ENCODE data around the gene GORASP2.

Gene GORASP2

DNA sequence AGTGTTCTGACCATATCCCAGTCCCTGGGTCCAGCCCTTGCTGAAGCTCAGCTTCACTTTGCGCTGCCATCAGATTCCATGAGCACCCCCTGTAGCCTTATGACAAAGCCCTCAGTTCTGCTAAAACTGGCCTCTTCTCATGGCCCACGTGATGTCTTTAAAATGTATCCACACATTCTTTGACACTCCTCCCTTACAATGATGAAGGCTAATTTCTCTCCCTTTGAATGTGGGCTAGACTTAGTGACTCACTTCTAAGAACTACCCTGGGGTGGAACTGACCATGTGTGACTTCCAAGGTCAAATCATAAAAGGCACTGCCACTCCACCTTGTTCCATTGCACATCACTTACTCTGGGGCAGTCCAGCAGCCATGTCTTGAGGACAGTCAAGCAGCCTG, 45.4 kb upstream of the GORASP2 start:
- Histone ChIP-seq H3K27ac (ENCODE audit: low read depth, low read length, poor library complexity, severe bottlenecking) (no peak overlapping the region), H2AFZ (ENCODE audit: low read length) (no peak overlapping the region), H3K9me2 (ENCODE audit: low read depth, low read length) (no peaks in the 10 kb centered on the region), H3K4me2 (ENCODE audit: low read length) (no peak overlapping the region), H3K27me3 (ENCODE audit: insufficient read depth, low read length) (no peaks in the 10 kb centered on the region), H3K9me3 (ENCODE audit: low read length) (no peaks in the 10 kb centered on the region), H4K20me1 (ENCODE audit: insufficient read depth, low read length) (no peaks in the 10 kb centered on the region), H3K79me2 (ENCODE audit: insufficient read depth, low read length) (no peaks in the 10 kb centered on the region), H3F3A (ENCODE audit: insufficient read depth, low read length) (no peaks in the 10 kb centered on the region), H3K4me3 (ENCODE audit: low read depth, low read length, poor library complexity, severe bottlenecking) (no peak overlapping the region), H3K4me1 (ENCODE audit: insufficient read depth, low read length, severe bottlenecking) (no peaks in the 10 kb centered on the region), H3K36me3 (ENCODE audit: insufficient read depth, low read length) (no peaks in the 10 kb centered on the region), H3K9ac (ENCODE audit: low read length) (no peak overlapping the region)
- TF ChIP-seq, protein P1, sequence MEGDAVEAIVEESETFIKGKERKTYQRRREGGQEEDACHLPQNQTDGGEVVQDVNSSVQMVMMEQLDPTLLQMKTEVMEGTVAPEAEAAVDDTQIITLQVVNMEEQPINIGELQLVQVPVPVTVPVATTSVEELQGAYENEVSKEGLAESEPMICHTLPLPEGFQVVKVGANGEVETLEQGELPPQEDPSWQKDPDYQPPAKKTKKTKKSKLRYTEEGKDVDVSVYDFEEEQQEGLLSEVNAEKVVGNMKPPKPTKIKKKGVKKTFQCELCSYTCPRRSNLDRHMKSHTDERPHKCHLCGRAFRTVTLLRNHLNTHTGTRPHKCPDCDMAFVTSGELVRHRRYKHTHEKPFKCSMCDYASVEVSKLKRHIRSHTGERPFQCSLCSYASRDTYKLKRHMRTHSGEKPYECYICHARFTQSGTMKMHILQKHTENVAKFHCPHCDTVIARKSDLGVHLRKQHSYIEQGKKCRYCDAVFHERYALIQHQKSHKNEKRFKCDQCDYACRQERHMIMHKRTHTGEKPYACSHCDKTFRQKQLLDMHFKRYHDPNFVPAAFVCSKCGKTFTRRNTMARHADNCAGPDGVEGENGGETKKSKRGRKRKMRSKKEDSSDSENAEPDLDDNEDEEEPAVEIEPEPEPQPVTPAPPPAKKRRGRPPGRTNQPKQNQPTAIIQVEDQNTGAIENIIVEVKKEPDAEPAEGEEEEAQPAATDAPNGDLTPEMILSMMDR (IDR thresholded peaks at IDR 0.05; ENCODE audit: low read length) = no peak
- TF ChIP-seq EZH2 (IDR thresholded peaks at IDR 0.05; ENCODE audit: borderline replicate concordance, low read length) = no peak

DNA sequence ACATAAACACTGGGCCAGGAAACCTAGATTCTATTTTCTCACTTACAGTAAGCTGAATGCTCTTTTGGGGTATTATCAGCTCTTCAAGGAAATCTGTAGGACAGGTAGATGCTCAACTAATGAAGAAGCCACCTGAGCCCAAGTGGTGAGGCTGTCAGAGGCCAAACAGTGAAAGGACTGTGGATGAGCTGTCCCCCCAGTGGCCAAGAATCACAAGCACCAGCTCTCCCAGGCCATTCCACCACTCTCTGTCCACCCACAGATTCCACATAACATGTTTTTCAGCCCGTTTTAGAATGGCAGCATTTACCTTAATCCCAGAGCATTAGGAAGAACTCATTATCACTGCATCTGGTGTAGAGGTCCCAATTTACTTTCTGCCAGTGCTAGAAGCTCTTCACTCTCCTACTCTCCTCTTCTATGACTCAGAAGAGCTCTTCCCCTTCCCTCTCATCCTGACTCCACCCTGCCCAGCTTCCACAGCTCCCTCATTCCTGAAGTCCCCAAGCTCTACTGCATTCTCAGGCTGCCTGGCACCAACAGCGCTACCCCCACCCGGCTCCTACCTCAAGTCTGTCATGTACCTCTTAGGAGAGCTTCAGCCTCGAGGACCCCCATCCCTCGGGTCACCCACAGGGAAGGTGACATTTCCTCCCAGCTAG, 43.8 kb upstream of the GORASP2 start:
- no peak overlapping the region for H3K9ac ChIP-seq (ENCODE audit: low read length)
- no peak overlapping the region for H2AFZ ChIP-seq (ENCODE audit: low read length)
- TF ChIP-seq, protein P1 (IDR thresholded peaks at IDR 0.05; ENCODE audit: low read length) = no peak
- no peak for TF ChIP-seq EZH2 (IDR thresholded peaks at IDR 0.05; ENCODE audit: borderline replicate concordance, low read length)
- no peaks in the 10 kb centered on the region for H3K9me2 ChIP-seq (ENCODE audit: low read depth, low read length)
- H3K79me2 ChIP-seq (ENCODE audit: insufficient read depth, low read length) = no peaks in the 10 kb centered on the region
- no peaks in the 10 kb centered on the region for H4K20me1 ChIP-seq (ENCODE audit: insufficient read depth, low read length)
- H3K4me1 ChIP-seq (ENCODE audit: insufficient read depth, low read length, severe bottlenecking) = no peaks in the 10 kb centered on the region
- no peaks in the 10 kb centered on the region for H3F3A ChIP-seq (ENCODE audit: insufficient read depth, low read length)
- H3K4me3 ChIP-seq (ENCODE audit: low read depth, low read length, poor library complexity, severe bottlenecking) = no peak overlapping the region
- H3K27ac ChIP-seq (ENCODE audit: low read depth, low read length, poor library complexity, severe bottlenecking) = no peak overlapping the region
- no peaks in the 10 kb centered on the region for H3K9me3 ChIP-seq (ENCODE audit: low read length)
- no peaks in the 10 kb centered on the region for H3K36me3 ChIP-seq (ENCODE audit: insufficient read depth, low read length)
- H3K4me2 ChIP-seq (ENCODE audit: low read length) = no peak overlapping the region
- H3K27me3 ChIP-seq (ENCODE audit: insufficient read depth, low read length) = no peaks in the 10 kb centered on the region

DNA sequence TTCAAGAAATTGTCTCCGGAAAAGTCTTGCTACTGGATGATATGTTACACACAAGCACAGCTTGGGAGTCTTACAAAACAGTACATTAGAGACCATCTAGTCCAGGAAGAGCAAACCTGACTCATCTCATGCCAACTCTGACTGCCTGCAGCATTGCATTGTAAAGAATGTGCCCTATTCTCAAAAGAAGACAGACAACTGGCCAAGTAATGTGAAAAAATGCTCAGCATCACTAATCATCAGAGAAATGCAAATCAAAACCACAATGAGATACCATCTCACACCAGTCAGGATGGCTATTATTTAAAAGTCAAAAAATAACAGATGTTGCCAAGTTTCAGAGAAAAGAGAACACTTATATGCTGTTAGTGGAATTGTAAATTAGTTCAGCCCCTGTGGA, 42.7 kb upstream of the GORASP2 start:
- Histone ChIP-seq H3K9me3 (ENCODE audit: low read length) (no peaks in the 10 kb centered on the region), H2AFZ (ENCODE audit: low read length) (no peak overlapping the region), H3K9me2 (ENCODE audit: low read depth, low read length) (no peaks in the 10 kb centered on the region), H3K79me2 (ENCODE audit: insufficient read depth, low read length) (no peaks in the 10 kb centered on the region), H3K36me3 (ENCODE audit: insufficient read depth, low read length) (no peaks in the 10 kb centered on the region), H3F3A (ENCODE audit: insufficient read depth, low read length) (no peaks in the 10 kb centered on the region), H3K27ac (ENCODE audit: low read depth, low read length, poor library complexity, severe bottlenecking) (no peak overlapping the region), H3K4me1 (ENCODE audit: insufficient read depth, low read length, severe bottlenecking) (no peaks in the 10 kb centered on the region), H3K27me3 (ENCODE audit: insufficient read depth, low read length) (no peaks in the 10 kb centered on the region), H3K9ac (ENCODE audit: low read length) (no peak overlapping the region), H3K4me3 (ENCODE audit: low read depth, low read length, poor library complexity, severe bottlenecking) (no peak overlapping the region), H3K4me2 (ENCODE audit: low read length) (no peak overlapping the region), H4K20me1 (ENCODE audit: insufficient read depth, low read length) (no peaks in the 10 kb centered on the region)
- no peak for TF ChIP-seq EZH2 (IDR thresholded peaks at IDR 0.05; ENCODE audit: borderline replicate concordance, low read length)
- TF ChIP-seq, protein P1 (IDR thresholded peaks at IDR 0.05; ENCODE audit: low read length) = no peak

Measured in OCI-LY1 (cell line).